Fibroblast of the aortic adventitia (primary cell): ENCODE data around the gene LDB1. TPM values are rescaled to one million over a fixed set of nuclear protein-coding genes. Genes with fewer than 3 reads are reported as not detected.

Source experiments
- DNase-seq: peaks from one replicate; pipeline ENCODE4 v3.0.0-alpha.2; 2010; ENCODE audit warnings: low read depth
- H3K4me3 ChIP-seq: 2 replicates; pipeline ENCODE4 v1.5.1; 2011; ENCODE audit warnings: low read depth, mild to moderate bottlenecking, control low read depth, low read length, moderate library complexity
- CTCF ChIP-seq: IDR thresholded peaks from 2 replicates; pipeline ENCODE4 v1.5.1; 2011; ENCODE audit warnings: mild to moderate bottlenecking, low read length, control low read depth, inconsistent platforms; ENCODE audit not compliant: insufficient read depth
- total RNA-seq: library from RNA; depleted of rRNA; stranded (reverse); fragments of >200 nt; gene quantifications from 2 replicates; pipeline ENCODE4 v1.2.3, GENCODE V29; 2012; ENCODE audit warnings: low replicate concordance

The LDB1 gene
- total RNA-seq, 1 donor, result 35.6 TPM

- no peak for DNase-seq
- no peak overlapping the region for H3K4me3 ChIP-seq
- TF ChIP-seq CTCF, result no peak
Observed at GRCh38 chr10:102147561-102147960, 27.4 kb upstream of the LDB1 start.

GRCh38 chr10:102146971-102147428 lies 26.8 kb upstream of the LDB1 start:
- TF ChIP-seq CTCF, result no peak
- H3K4me3 ChIP-seq, result no peak overlapping the region
- no peak for DNase-seq

- no peak for DNase-seq
- no peak for TF ChIP-seq CTCF
- no peak overlapping the region for H3K4me3 ChIP-seq
Observed at GRCh38 chr10:102141583-102142107, 21.5 kb upstream of the LDB1 start.

GRCh38 chr10:102140913-102141540 lies 20.9 kb upstream of the LDB1 start:
- TF ChIP-seq CTCF, result no peak
- DNase-seq, result no peak
- H3K4me3 ChIP-seq, result no peak overlapping the region

- no peak for DNase-seq
- no peak overlapping the region for H3K4me3 ChIP-seq
- no peak for TF ChIP-seq CTCF
Observed at GRCh38 chr10:102140218-102140617, 20.1 kb upstream of the LDB1 start.

GRCh38 chr10:102139281-102140110 lies 19.3 kb upstream of the LDB1 start:
- TF ChIP-seq CTCF, result no peak
- no peak for DNase-seq
- no peak overlapping the region for H3K4me3 ChIP-seq
